PC-3 (cell line): Measurements from ENCODE around the gene PRDM8. TPM values are rescaled to one million over a fixed set of nuclear protein-coding genes. Genes with fewer than 3 reads are reported as not detected.

Source experiments
- ATAC-seq: fragments of 200-7000 bp; cut with Tn5 transposase; 2 replicates; pipeline ENCODE4 v1.9.1; 2020; ENCODE audit warnings: mild to moderate bottlenecking, moderate library complexity
- BruUV-seq: library from RNA; stranded (reverse); fragments of 400-500 nt; replicated peaks from 2 replicates; lab custom pipeline; 2021; lab: Mats Ljungman, UMichigan
- CTCF ChIA-PET: fragments of 300-600 bp; sonication (Branson Sonifier 250); formaldehyde crosslinking; loops from one replicate; lab custom pipeline; 2022; ENCODE audit warnings: antibody characterized with exemption; lab: Charles Lee
- POLR2A ChIA-PET: fragments of 300-600 bp; sonication (Branson Sonifier 250); formaldehyde crosslinking; loops from one replicate; lab custom pipeline; 2022; ENCODE audit warnings: antibody characterized with exemption; ENCODE audit not compliant: unreplicated experiment; lab: Charles Lee
- DNase-seq: peaks from one replicate; pipeline ENCODE4 v3.0.0-alpha.2; 2015
- H2AFZ ChIP-seq: fragments of 300-600 bp; sonication (generic); 2 replicates; pipeline ENCODE4 v1.6.0; 2016; ENCODE audit warnings: antibody characterized with exemption, low read length
- H3F3A ChIP-seq: fragments of 300-600 bp; sonication (generic); one replicate; pipeline ENCODE4 v1.6.0; 2017; ENCODE audit warnings: antibody characterized with exemption, low read length, control low read depth, mild to moderate bottlenecking; ENCODE audit not compliant: unreplicated experiment
- H3K27ac ChIP-seq: fragments of 300-600 bp; sonication (generic); 2 replicates; pipeline ENCODE4 v1.5.1; 2016; ENCODE audit warnings: mild to moderate bottlenecking, low read length
- H3K27me3 ChIP-seq: fragments of 300-600 bp; sonication (generic); 2 replicates; pipeline ENCODE4 v1.6.1; 2016; ENCODE audit warnings: low read length, mixed read lengths
- H3K36me3 ChIP-seq: fragments of 300-600 bp; sonication (generic); 2 replicates; pipeline ENCODE4 v1.6.1; 2016; ENCODE audit warnings: low read depth, mixed run types, low read length, mixed read lengths
- H3K4me1 ChIP-seq: fragments of 300-600 bp; sonication (generic); 2 replicates; pipeline ENCODE4 v1.5.1; 2016; ENCODE audit warnings: low read length; ENCODE audit not compliant: insufficient read depth
- H3K4me2 ChIP-seq: fragments of 300-600 bp; sonication (generic); 2 replicates; pipeline ENCODE4 v1.6.0; 2016; ENCODE audit warnings: low read length
- H3K4me3 ChIP-seq: fragments of 300-600 bp; sonication (generic); 2 replicates; pipeline ENCODE4 v1.5.1; 2016; ENCODE audit warnings: mild to moderate bottlenecking, low read length, mixed read lengths
- H3K79me2 ChIP-seq: fragments of 300-600 bp; sonication (generic); 2 replicates; pipeline ENCODE4 v1.6.1; 2017; ENCODE audit warnings: low read length, mixed read lengths
- H3K9ac ChIP-seq: fragments of 300-600 bp; sonication (generic); 2 replicates; pipeline ENCODE4 v1.6.0; 2016; ENCODE audit warnings: mild to moderate bottlenecking, low read length
- H3K9me2 ChIP-seq: fragments of 300-600 bp; sonication (generic); replicated peaks from 2 replicates; pipeline ENCODE4 v1.6.1; 2016; ENCODE audit warnings: mixed run types, low read length, mixed read lengths
- H3K9me3 ChIP-seq: fragments of 300-600 bp; sonication (generic); 2 replicates; pipeline ENCODE4 v1.6.1; 2016; ENCODE audit warnings: low read length, mixed read lengths
- H4K20me1 ChIP-seq: fragments of 300-600 bp; sonication (generic); 2 replicates; pipeline ENCODE4 v1.6.1; 2016; ENCODE audit warnings: low read length, mixed read lengths
- EZH2 ChIP-seq: fragments of 300-600 bp; sonication (generic); IDR thresholded peaks from one replicate; pipeline ENCODE4 v1.6.1; 2017; ENCODE audit warnings: antibody characterized with exemption, mild to moderate bottlenecking, low read length; ENCODE audit not compliant: unreplicated experiment
- EZH2phosphoT487 ChIP-seq: fragments of 300-600 bp; sonication (generic); IDR thresholded peaks from 2 replicates; pipeline ENCODE4 v1.6.1; 2018; ENCODE audit warnings: mild to moderate bottlenecking, antibody characterized with exemption, low read length, borderline replicate concordance
- intact Hi-C: fragments of 100-400 bp; cut with micrococcal nuclease; formaldehyde crosslinking; loops from 2 replicates; pipeline ENCODE4 v1.9.0; 2023
- total RNA-seq: library from RNA; depleted of rRNA; stranded (reverse); fragments of >200 nt; gene quantifications from 2 replicates; pipeline ENCODE4 v1.2.3, GENCODE V29; 2014
- TF ChIP-seq, protein P1 (sequence below): fragments of 300-600 bp; sonication (generic); conservative IDR thresholded peaks from 2 replicates; pipeline ENCODE4 v1.5.1; 2017; ENCODE audit warnings: antibody characterized with exemption, low read depth, mild to moderate bottlenecking, low read length

PRDM8 gene
- total RNA-seq, 1 experiment from 2014 or later: 8.9 TPM

DNA sequence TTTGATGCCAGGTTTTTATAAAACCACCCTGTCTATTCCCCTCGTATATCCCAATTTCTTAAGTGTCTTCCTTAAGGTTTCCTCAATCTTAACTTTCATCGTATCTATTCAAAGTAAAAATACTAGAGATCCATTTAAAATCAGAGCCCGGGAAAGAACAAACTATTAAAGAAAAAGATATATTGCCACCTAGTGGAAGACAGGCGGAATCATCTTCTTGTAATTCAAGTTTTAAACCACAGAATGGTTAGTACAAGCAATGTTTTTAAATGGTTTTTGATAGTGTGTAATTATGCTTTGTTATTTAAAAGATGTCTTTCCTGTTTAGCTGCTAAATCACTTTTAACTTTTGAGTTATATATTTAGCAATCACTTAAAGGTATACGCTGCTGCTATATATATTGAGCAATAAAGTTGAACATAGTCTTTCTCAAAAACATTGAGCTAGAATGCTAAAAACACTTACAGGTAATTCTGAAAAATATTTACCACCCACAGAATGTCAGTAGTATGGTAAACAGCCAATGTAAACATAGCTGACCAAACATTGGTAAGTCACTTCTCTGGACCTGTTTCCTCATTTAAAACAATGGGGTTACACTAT, 18.2 kb downstream of the PRDM8 start:
- CTCF ChIA-PET: interaction anchor here (1.2 kb wide), 1 partner anchor 107 kb away, joined by 5 read pairs; no protein-coding TSS in a partner anchor
- H3K4me3 ChIP-seq: no peak overlapping the region
- no peak overlapping the region for H3K9ac ChIP-seq
- TF ChIP-seq, protein P1, sequence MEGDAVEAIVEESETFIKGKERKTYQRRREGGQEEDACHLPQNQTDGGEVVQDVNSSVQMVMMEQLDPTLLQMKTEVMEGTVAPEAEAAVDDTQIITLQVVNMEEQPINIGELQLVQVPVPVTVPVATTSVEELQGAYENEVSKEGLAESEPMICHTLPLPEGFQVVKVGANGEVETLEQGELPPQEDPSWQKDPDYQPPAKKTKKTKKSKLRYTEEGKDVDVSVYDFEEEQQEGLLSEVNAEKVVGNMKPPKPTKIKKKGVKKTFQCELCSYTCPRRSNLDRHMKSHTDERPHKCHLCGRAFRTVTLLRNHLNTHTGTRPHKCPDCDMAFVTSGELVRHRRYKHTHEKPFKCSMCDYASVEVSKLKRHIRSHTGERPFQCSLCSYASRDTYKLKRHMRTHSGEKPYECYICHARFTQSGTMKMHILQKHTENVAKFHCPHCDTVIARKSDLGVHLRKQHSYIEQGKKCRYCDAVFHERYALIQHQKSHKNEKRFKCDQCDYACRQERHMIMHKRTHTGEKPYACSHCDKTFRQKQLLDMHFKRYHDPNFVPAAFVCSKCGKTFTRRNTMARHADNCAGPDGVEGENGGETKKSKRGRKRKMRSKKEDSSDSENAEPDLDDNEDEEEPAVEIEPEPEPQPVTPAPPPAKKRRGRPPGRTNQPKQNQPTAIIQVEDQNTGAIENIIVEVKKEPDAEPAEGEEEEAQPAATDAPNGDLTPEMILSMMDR: peak; percentile 68
- TF ChIP-seq EZH2: no peak
- no peak for TF ChIP-seq EZH2phosphoT487
- no peak overlapping the region for H2AFZ ChIP-seq
- no peaks in the 10 kb centered on the region for H3K36me3 ChIP-seq
- no TSS peak for BruUV-seq
- peaks cover 9% of the 10 kb centered on the region for H3F3A ChIP-seq
- H3K4me2 ChIP-seq: no peak overlapping the region
- no peaks in the 10 kb centered on the region for H4K20me1 ChIP-seq
- intact Hi-C loops: loop anchor here (5.0 to 10.0 kb wide), 2 partner anchors 1171 to 1263 kb away; no protein-coding TSS in a partner anchor
- no peak overlapping the region for H3K27ac ChIP-seq
- no peaks in the 10 kb centered on the region for H3K9me2 ChIP-seq
- H3K27me3 ChIP-seq: no peaks in the 10 kb centered on the region
- no peaks in the 10 kb centered on the region for H3K9me3 ChIP-seq
- H3K4me1 ChIP-seq: peaks cover 20% of the 10 kb centered on the region
- DNase-seq (peak; percentile 50), ATAC-seq (no peak)
- POLR2A ChIA-PET: interaction anchor here (0.5 kb wide), 1 partner anchor 401 kb away, joined by 8 read pairs; no protein-coding TSS in a partner anchor
- H3K79me2 ChIP-seq: no peaks in the 10 kb centered on the region

DNA sequence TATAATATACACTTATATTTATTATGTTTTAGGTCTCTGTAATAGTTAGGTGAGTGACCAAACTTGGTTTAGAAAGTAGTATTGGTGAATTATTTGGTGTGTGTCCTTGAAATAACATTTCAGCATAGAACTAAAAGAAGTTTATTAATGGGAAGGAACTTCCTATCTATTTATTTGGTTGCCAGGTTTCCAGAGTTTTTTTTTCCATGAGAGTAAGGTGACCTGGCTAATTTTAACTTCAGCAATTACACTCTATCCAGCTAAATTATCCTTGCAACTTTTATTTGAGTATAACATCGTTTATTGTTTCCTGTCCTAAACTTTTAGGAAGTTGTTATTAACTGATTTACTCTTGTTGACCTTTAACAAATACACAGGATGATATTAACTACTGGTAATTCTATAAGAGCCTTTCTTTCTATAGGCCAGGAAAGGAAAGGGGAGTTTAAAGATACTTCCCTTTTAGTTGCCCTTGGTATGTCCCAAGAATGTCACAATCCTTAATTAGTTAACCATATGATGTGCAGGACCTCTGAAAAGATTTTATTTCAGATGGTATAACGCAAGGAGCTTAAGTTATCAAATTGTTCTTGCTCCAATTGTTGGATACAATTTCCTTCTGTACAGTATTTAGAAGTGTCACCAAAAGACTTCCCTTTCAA, 18.9 kb downstream of the PRDM8 start:
- Histone ChIP-seq H3F3A (peaks cover 9% of the 10 kb centered on the region), H3K4me1 (peaks cover 25% of the 10 kb centered on the region), H2AFZ (no peak overlapping the region), H3K9me2 (no peaks in the 10 kb centered on the region), H4K20me1 (no peaks in the 10 kb centered on the region), H3K27ac (no peak overlapping the region), H3K9me3 (no peaks in the 10 kb centered on the region), H3K36me3 (no peaks in the 10 kb centered on the region), H3K9ac (no peak overlapping the region), H3K4me3 (no peak overlapping the region), H3K79me2 (no peaks in the 10 kb centered on the region), H3K27me3 (no peaks in the 10 kb centered on the region), H3K4me2 (no peak overlapping the region)
- TF ChIP-seq EZH2 (no peak), EZH2phosphoT487 (no peak)
- TF ChIP-seq, protein P1: no peak
- ATAC-seq: no peak
- no peak for DNase-seq
- intact Hi-C loops: loop anchor here (5.0 to 10.0 kb wide), 2 partner anchors 1171 to 1264 kb away; no protein-coding TSS in a partner anchor
- BruUV-seq: no TSS peak
- ChIA-PET CTCF (interaction anchor here (0.7 to 1.2 kb wide), 2 partner anchors 92 to 107 kb away, joined by 4 to 5 read pairs; no protein-coding TSS in a partner anchor), POLR2A (interaction anchor here (0.5 to 0.6 kb wide), 2 partner anchors 178 to 402 kb away, joined by 4 to 8 read pairs; no protein-coding TSS in a partner anchor)
